KBM-7 (cell line): ENCODE data around the gene SCLT1.

Source experiments
- DNase-seq: peaks from one replicate; pipeline ENCODE4 v3.0.0-alpha.2; 2015
- in situ Hi-C: fragments of 300-500 bp; cut with MboI; formaldehyde crosslinking; loops from 2 replicates; pipeline ENCODE4 v1.14.3; 2020; ENCODE audit warnings: low sequenced_read_pairs, low pct_unique_long_range_greater_than_20kb, mixed read lengths

The SCLT1 gene

GRCh38 chr4:128907981-128908380 lies 185.4 kb downstream of the SCLT1 start:
- no peak for DNase-seq
- in situ Hi-C loops = no loop called here

GRCh38 chr4:128906581-128906980 lies 186.8 kb downstream of the SCLT1 start:
- no peak for DNase-seq
- in situ Hi-C loops = no loop called here

- no peak for DNase-seq
- in situ Hi-C loops = no loop called here
These were observed 188.5 kb downstream of the SCLT1 start for GRCh38 chr4:128904821-128905220.

- DNase-seq = no peak
- in situ Hi-C loops = no loop called here
These were observed 212.7 kb downstream of the SCLT1 start for GRCh38 chr4:128880662-128881061.

- in situ Hi-C loops = no loop called here
- DNase-seq = no peak
These were observed 213.4 kb downstream of the SCLT1 start for GRCh38 chr4:128879971-128880370.

DNA sequence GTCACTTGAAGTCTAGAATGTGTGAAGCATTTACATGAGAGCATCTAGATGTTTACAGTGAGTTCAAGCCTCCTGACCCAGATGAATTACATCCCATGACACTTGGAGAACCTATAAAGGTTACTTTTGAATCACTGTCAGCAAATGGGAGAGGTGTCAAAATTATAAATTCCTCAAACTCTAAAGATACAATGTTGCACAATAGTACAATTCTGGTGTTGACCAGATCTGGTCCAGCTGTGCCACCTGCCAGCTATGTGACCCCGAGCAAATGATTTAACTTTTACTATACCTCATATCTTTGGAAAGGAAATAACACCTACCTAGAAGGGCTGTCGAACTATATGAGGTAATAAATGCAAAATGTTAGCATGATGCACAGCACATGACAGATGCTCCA lies 214.1 kb downstream of the SCLT1 start:
- no peak for DNase-seq
- in situ Hi-C loops = no loop called here

DNA sequence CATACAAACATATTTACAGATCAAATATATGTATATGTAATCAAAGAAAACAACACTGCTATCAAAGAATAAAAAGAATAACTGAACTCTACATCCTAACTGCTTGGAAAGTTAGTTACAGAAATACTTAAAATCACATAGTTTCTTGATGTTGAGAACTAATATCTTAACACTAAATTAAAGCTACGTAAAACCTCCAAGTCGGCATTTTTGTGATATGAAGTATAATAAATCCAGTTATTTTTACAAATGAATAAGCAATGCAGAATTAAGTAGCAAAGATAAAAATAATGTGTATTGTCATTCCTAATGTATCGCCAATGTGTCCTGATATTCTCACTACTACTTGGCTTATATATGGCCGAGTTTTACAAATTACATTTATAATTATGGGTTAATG lies 215.4 kb downstream of the SCLT1 start:
- in situ Hi-C loops = no loop called here

DNA sequence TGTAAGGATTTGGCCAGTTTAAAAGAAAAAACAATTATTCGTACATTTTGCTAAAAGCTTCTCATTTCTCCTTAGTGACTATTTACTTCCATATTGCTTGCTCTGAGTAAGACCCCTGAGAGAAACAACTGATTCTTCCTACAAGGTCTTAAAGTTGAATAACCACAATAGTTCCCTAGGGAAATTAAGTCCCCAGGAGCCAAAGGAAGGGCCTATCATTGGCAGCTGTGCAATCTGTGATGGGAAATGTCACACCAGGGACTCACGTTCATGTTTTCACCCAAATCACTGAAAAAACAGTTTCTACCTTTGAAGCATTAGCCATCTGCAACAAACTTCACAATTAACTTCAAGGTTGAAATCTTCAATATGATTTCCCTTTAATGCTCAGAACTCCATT lies 217.1 kb downstream of the SCLT1 start:
- DNase-seq = no peak
- in situ Hi-C loops = no loop called here

More for the DNA sequence above, 215.4 kb downstream of the SCLT1 start:
- DNase-seq = no peak

GRCh38 chr4:128871948-128872347 lies 221.4 kb downstream of the SCLT1 start:
- in situ Hi-C loops = no loop called here
- no peak for DNase-seq

DNA sequence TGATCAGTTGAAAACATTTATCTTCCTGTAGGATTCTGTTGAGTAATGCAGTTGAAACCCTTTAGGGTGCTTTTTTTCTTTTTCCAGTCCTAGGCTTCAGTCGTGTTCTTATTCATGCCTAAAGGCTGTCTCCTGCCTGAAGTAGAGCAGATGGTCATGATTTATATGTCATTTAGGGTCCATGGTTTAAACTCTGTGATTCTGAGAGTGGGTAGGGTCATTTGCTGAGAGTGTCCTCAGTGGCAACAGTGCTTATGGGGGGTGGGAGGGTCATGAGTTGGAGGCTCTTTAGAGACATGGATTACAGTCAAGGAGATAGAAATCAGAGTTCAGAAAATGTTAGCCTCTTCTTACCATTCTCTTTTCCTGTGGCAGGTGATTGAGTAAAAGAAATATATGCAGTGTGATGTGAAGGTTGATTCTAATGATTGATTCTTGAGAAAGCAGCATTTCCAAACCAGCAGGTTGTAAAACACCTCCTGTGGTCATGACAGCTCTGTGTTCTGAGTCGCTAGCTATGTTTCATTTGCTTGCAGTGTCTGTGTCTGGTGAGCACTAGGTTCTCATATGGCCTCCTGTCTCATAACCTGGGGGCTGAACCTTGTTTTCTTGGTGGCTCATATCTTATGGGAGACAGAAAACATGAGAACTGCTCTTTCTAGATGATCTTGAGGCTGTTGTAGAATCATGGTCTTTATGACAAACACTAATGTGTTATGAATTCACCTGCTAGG lies 223.4 kb downstream of the SCLT1 start:
- no peak for DNase-seq
- in situ Hi-C loops = no loop called here

- no peak for DNase-seq
- in situ Hi-C loops = no loop called here
These were observed 224.6 kb downstream of the SCLT1 start for GRCh38 chr4:128868758-128869157.

- no peak for DNase-seq
- in situ Hi-C loops = no loop called here
These were observed 226.6 kb downstream of the SCLT1 start for GRCh38 chr4:128866691-128867090.

- no peak for DNase-seq
These were observed 227.1 kb downstream of the SCLT1 start for GRCh38 chr4:128866269-128866668.

GRCh38 chr4:128865132-128865531 lies 228.2 kb downstream of the SCLT1 start:
- in situ Hi-C loops = no loop called here
- DNase-seq = no peak

More at GRCh38 chr4:128866269-128866668, 227.1 kb downstream of the SCLT1 start:
- in situ Hi-C loops = no loop called here

DNA sequence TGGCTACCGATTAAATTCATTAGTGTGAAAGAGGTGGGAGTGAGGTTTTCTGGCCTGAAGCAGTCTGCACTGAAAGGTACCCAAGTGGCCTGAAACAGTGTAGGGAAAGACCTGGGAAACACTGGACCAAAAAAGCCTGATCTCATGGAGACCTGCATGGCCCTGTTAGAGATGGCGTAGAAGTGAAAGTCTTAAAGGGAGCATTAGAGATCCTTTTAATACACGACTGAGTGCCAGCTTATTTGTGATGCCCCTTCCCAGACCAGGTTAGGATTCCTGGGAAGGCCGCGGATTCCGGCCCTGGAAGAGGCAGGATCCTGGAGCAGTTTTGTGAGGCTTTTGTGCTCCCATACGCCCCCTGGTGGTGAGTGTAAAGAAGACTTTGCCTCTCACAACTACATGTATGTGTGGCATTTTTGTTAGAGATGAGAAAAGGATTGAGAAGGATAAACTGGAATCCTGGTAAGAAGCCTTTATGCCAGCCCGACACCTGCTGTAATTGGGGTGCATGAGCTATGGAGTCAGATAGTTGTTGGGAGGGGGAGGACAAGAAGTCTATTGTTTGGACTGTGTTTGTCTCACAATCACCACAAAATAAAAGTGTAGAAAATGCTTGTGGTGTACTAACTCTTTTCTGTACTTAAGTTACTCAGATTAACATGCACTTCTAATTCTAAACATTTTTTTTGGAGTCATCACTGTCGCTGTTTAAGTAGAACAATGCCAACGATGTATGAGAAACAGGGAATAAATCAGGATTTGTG lies 229.8 kb downstream of the SCLT1 start:
- in situ Hi-C loops = no loop called here
- DNase-seq = peak; percentile 58

DNA sequence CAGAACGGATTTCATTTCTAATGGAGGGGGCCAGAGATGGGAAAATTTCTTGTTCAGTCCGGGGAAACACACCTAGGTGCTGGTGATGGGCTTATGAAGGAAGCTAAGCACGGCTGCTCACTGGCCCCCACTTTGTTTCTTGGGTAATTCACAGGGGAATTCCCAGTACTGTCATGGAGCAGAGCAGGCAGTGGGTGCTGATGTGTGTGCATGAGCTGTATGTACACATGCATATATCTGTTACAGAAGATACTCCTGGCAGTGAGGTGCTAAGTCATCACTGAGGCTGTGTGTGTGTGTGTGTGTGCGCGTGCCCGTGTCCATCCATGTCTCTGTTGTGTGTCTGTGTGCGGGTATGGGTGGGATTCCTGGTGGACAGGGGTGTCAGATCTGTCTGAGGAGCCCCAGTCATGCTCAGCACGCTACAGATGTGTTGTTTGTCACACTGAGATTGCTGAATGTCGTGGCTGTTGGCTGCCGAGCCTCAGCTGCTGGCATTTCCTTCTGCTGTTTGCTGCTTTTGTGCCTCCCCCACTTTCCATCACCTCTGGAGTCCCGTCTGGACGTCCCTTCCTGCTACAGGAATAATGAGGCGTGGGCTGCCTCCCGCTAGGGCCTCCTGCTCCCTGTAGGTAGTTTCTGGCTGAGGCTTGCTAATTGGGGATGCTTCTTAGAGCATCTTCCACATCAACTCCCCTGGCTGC lies 230.6 kb downstream of the SCLT1 start:
- in situ Hi-C loops = no loop called here
- no peak for DNase-seq

- DNase-seq = peak; percentile 14
- in situ Hi-C loops = no loop called here
These were observed 231.4 kb downstream of the SCLT1 start for GRCh38 chr4:128861856-128862518.

DNA sequence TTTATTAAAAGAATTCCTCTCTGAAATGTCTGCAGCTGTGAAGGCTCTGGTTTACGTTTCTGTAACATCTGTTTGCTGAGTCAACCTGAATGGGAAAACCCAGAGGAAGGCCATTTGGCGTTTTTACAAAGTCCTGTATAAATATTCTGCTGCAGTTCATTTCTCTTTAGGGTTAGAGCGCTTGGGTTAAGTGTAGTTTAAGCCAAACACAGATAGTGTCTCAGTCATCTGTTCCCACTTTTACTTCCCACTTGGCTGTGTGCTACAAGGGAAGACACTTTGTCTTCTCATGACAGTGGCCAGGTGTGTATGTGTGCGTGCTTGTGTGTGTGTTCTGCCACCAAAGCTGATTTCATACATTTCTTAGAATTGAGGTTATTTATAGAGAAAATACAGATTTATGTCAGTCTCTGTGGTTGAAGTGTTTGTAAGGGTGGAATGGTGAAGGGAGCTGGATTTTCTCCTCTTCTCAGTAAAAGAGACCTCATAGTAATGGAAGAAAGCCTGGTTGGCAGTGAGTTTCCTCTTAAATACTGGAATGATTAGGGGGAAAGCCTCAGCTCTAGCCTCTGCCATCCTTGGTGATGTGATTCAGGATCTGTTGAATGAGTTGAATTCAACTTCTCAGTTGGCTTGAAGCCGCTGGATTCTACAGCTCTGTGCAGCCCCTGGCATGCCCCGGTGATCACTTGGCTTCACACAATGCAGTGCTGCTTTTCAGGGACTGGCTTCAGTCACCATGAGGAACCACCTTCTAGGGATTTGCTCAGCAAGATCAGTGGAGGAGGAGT lies 233.3 kb downstream of the SCLT1 start:
- no peak for DNase-seq
- in situ Hi-C loops = no loop called here
